HCT116 (cell line): ENCODE results near the gene FAM234A.

Experiments used
- EZH2 ChIP-seq: fragments of 200-600 bp; sonication (generic); IDR thresholded peaks from 2 replicates; pipeline ENCODE4 v1.6.1; 2017; ENCODE audit warnings: antibody characterized with exemption, mixed run types
- EZH2phosphoT487 ChIP-seq: fragments of 200-600 bp; IDR thresholded peaks from 2 replicates; pipeline ENCODE4 v1.6.1; 2018; ENCODE audit warnings: antibody characterized with exemption, borderline replicate concordance
- POLR2A ChIP-seq: IDR thresholded peaks from 2 replicates; pipeline ENCODE4 v1.7.0; 2011; ENCODE audit warnings: borderline replicate concordance; ENCODE audit not compliant: insufficient read depth, insufficient read length; ENCODE audit errors: extremely low read depth
- POLR2AphosphoS5 ChIP-seq: IDR thresholded peaks from 2 replicates; pipeline ENCODE4 v1.6.1; 2011; ENCODE audit warnings: mild to moderate bottlenecking, low read depth, low read length, moderate library complexity
- RAD21 ChIP-seq: IDR thresholded peaks from 2 replicates; pipeline ENCODE4 v1.6.1; 2012; ENCODE audit warnings: low read depth, mild to moderate bottlenecking
- SP1 ChIP-seq: IDR thresholded peaks from 2 replicates; pipeline ENCODE4 v1.6.1; 2012; ENCODE audit warnings: low read depth
- YY1 ChIP-seq: IDR thresholded peaks from 2 replicates; pipeline ENCODE4 v1.6.1; 2011; ENCODE audit warnings: low read length, low read depth, moderate library complexity, mild to moderate bottlenecking; ENCODE audit not compliant: insufficient replicate concordance; ENCODE audit errors: extremely low read depth
- ZNF274 ChIP-seq: fragments of 200-500 bp; sonication (Bioruptor generic); IDR thresholded peaks from 2 replicates; pipeline ENCODE4 v1.6.1; 2014; ENCODE audit warnings: mild to moderate bottlenecking, low read depth, low read length, inconsistent platforms
- TF ChIP-seq, protein P1 (sequence below), 3 experiments: fragments of 200-600 bp in 1 of 3; sonication (generic) in 1 of 3; IDR thresholded peaks in 2 of 3; conservative IDR thresholded peaks in 1 of 3; 2 replicates each; pipeline ENCODE4 v1.5.1; 2012 to 2017; ENCODE audit warnings: low read depth in 2 of 3, low read length in 2 of 3, antibody characterized with exemption in 1 of 3, borderline replicate concordance in 1 of 3, control low read depth in 1 of 3, mild to moderate bottlenecking in 1 of 3, mixed read lengths in 1 of 3, mixed run types in 1 of 3, moderate library complexity in 1 of 3; ENCODE audit not compliant: insufficient read depth in 1 of 3
- TF ChIP-seq, protein P2 (sequence below): IDR thresholded peaks from 2 replicates; pipeline ENCODE4 v1.6.1; 2012; ENCODE audit warnings: low read depth

DNA sequence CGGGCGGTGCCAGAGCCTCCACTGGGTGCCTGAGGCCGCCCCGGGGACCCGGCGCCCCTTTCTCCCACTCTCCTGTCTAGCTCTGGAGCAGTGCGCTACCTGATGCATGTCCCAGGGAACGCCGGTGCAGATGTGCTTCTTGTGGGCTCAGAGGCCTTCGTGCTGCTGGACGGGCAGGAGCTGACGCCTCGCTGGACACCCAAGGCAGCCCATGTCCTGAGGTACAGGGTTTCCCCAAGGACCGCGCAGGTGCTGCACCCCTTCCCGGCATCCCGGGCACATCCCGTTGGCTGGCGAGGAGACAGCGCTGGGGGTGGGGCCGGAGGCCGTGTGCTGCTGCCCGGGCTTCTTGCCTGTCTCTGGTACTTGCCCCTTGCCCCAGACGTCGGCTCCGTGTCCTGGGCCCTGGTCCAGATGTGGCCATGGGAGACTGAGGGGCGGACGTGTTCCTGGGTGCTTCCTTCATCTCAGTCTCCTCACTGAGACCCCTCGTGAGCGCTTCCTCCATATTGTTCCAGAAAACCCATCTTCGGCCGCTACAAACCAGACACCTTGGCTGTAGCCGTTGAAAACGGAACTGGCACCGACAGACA is 28.7 kb downstream of the FAM234A start:
- TF ChIP-seq EZH2phosphoT487 (no peak), POLR2A (no peak), RAD21 (no peak), YY1 (no peak), EZH2 (no peak), ZNF274 (no peak), SP1 (no peak), POLR2AphosphoS5 (no peak)
- TF ChIP-seq, protein P1, sequence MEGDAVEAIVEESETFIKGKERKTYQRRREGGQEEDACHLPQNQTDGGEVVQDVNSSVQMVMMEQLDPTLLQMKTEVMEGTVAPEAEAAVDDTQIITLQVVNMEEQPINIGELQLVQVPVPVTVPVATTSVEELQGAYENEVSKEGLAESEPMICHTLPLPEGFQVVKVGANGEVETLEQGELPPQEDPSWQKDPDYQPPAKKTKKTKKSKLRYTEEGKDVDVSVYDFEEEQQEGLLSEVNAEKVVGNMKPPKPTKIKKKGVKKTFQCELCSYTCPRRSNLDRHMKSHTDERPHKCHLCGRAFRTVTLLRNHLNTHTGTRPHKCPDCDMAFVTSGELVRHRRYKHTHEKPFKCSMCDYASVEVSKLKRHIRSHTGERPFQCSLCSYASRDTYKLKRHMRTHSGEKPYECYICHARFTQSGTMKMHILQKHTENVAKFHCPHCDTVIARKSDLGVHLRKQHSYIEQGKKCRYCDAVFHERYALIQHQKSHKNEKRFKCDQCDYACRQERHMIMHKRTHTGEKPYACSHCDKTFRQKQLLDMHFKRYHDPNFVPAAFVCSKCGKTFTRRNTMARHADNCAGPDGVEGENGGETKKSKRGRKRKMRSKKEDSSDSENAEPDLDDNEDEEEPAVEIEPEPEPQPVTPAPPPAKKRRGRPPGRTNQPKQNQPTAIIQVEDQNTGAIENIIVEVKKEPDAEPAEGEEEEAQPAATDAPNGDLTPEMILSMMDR (IDR thresholded peaks at IDR 0.05 in 2 of 3, conservative IDR thresholded peaks at IDR 0.05 in 1 of 3; ENCODE audit: borderline replicate concordance in 1 of 3, insufficient read depth in 1 of 3, low read depth in 2 of 3, low read length in 2 of 3), result no peak
- TF ChIP-seq, protein P2, sequence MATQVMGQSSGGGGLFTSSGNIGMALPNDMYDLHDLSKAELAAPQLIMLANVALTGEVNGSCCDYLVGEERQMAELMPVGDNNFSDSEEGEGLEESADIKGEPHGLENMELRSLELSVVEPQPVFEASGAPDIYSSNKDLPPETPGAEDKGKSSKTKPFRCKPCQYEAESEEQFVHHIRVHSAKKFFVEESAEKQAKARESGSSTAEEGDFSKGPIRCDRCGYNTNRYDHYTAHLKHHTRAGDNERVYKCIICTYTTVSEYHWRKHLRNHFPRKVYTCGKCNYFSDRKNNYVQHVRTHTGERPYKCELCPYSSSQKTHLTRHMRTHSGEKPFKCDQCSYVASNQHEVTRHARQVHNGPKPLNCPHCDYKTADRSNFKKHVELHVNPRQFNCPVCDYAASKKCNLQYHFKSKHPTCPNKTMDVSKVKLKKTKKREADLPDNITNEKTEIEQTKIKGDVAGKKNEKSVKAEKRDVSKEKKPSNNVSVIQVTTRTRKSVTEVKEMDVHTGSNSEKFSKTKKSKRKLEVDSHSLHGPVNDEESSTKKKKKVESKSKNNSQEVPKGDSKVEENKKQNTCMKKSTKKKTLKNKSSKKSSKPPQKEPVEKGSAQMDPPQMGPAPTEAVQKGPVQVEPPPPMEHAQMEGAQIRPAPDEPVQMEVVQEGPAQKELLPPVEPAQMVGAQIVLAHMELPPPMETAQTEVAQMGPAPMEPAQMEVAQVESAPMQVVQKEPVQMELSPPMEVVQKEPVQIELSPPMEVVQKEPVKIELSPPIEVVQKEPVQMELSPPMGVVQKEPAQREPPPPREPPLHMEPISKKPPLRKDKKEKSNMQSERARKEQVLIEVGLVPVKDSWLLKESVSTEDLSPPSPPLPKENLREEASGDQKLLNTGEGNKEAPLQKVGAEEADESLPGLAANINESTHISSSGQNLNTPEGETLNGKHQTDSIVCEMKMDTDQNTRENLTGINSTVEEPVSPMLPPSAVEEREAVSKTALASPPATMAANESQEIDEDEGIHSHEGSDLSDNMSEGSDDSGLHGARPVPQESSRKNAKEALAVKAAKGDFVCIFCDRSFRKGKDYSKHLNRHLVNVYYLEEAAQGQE, result no peak
